IMR-90 (cell line): ENCODE results near the gene FRMPD4. TPM values are rescaled to one million over a fixed set of nuclear protein-coding genes. Genes with fewer than 3 reads are reported as not detected.

ENCODE experiments used
- ATAC-seq: fragments of 200-7000 bp; cut with Tn5 transposase; 2 replicates; pipeline ENCODE4 v1.9.1; 2020; ENCODE audit warnings: low read depth, mild to moderate bottlenecking, moderate library complexity
- BruUV-seq: library from RNA; stranded (reverse); fragments of 400-500 nt; replicated peaks from 2 replicates; lab custom pipeline; 2021; lab: Mats Ljungman, UMichigan
- CTCF ChIA-PET: fragments of 300-600 bp; formaldehyde crosslinking; extraction: SDS; loops from one replicate; lab custom pipeline; 2021; ENCODE audit warnings: antibody characterized with exemption; lab: Yijun Ruan, JAX
- POLR2A ChIA-PET: fragments of 300-600 bp; sonication (Branson Sonifier 250); formaldehyde crosslinking; loops from one replicate; lab custom pipeline; 2022; ENCODE audit warnings: antibody characterized with exemption; ENCODE audit not compliant: unreplicated experiment; lab: Charles Lee
- DNase-seq: peaks from one replicate; pipeline ENCODE4 v3.0.0; 2013
- H2AFZ ChIP-seq: replicated peaks from 2 replicates; pipeline ENCODE3; 2013; ENCODE audit warnings: low read length, mild to moderate bottlenecking; ENCODE audit not compliant: poor library complexity
- H2AK5ac ChIP-seq: 2 replicates; pipeline ENCODE4 v1.6.1; 2013; ENCODE audit warnings: low read depth, low read length, inconsistent platforms
- H2AK9ac ChIP-seq: replicated peaks from 2 replicates; pipeline ENCODE3; 2013; ENCODE audit warnings: mild to moderate bottlenecking, low read depth, low read length, moderate library complexity; ENCODE audit not compliant: poor library complexity
- H2BK120ac ChIP-seq: 2 replicates; pipeline ENCODE4 v1.6.1; 2013; ENCODE audit warnings: low read depth, low read length, inconsistent platforms
- H2BK15ac ChIP-seq: 3 replicates; pipeline ENCODE4 v1.6.1; 2013; ENCODE audit warnings: low read depth, low read length, inconsistent platforms
- H2BK20ac ChIP-seq: 2 replicates; pipeline ENCODE4 v1.6.1; 2013; ENCODE audit warnings: low read depth, mild to moderate bottlenecking, inconsistent platforms, low read length, moderate library complexity
- H2BK5ac ChIP-seq: 2 replicates; pipeline ENCODE4 v1.6.1; 2013; ENCODE audit warnings: mild to moderate bottlenecking, low read depth, low read length, inconsistent platforms; ENCODE audit not compliant: poor library complexity, severe bottlenecking
- H3K14ac ChIP-seq: replicated peaks from 2 replicates; pipeline ENCODE4 v1.6.1; 2013; ENCODE audit warnings: low read depth, low read length, inconsistent platforms
- H3K18ac ChIP-seq: 2 replicates; pipeline ENCODE4 v1.6.1; 2013; ENCODE audit warnings: low read depth, low read length, control low read depth
- H3K23ac ChIP-seq: 2 replicates; pipeline ENCODE4 v1.6.1; 2013; ENCODE audit warnings: low read depth, low read length, inconsistent platforms
- H3K27ac ChIP-seq: 2 replicates; pipeline ENCODE4 v1.5.1; 2013; ENCODE audit warnings: mild to moderate bottlenecking, control low read depth, low read length; ENCODE audit not compliant: insufficient read depth
- H3K27me3 ChIP-seq: 2 replicates; pipeline ENCODE4 v1.6.1; 2013; ENCODE audit warnings: low read length; ENCODE audit not compliant: control insufficient read depth, insufficient read depth
- H3K36me3 ChIP-seq: 2 replicates; pipeline ENCODE4 v1.6.1; 2013; ENCODE audit warnings: low read length, mixed read lengths; ENCODE audit not compliant: control insufficient read depth, insufficient read depth
- H3K4ac ChIP-seq: 2 replicates; pipeline ENCODE4 v1.6.1; 2013; ENCODE audit warnings: low read depth, low read length, inconsistent platforms
- H3K4me1 ChIP-seq: 2 replicates; pipeline ENCODE4 v1.6.1; 2013; ENCODE audit warnings: low read length, mixed read lengths; ENCODE audit not compliant: control insufficient read depth, insufficient read depth
- H3K4me2 ChIP-seq: 2 replicates; pipeline ENCODE4 v1.6.1; 2013; ENCODE audit warnings: low read depth, mild to moderate bottlenecking, control low read depth, low read length, moderate library complexity
- H3K4me3 ChIP-seq: 2 replicates; pipeline ENCODE4 v1.5.1; 2013; ENCODE audit warnings: low read depth, mild to moderate bottlenecking, control low read depth, low read length, moderate library complexity; ENCODE audit not compliant: insufficient read depth
- H3K56ac ChIP-seq: 2 replicates; pipeline ENCODE4 v1.6.1; 2013; ENCODE audit warnings: low read length, inconsistent platforms; ENCODE audit not compliant: insufficient read depth; ENCODE audit errors: extremely low read depth
- H3K79me1 ChIP-seq, 2 experiments: 2 replicates each; pipeline ENCODE4 v1.6.1; 2013; ENCODE audit warnings: low read length in 2 of 2, inconsistent platforms in 1 of 2, low read depth in 1 of 2
- H3K9ac ChIP-seq: 2 replicates; pipeline ENCODE4 v1.6.1; 2013; ENCODE audit warnings: low read depth, low read length, control low read depth
- H3K9me1 ChIP-seq: 2 replicates; pipeline ENCODE4 v1.6.1; 2013; ENCODE audit warnings: low read length, inconsistent platforms; ENCODE audit not compliant: insufficient read depth
- H3K9me3 ChIP-seq: 2 replicates; pipeline ENCODE4 v1.6.1; 2013; ENCODE audit warnings: low read length; ENCODE audit not compliant: control insufficient read depth, insufficient read depth
- H4K20me1 ChIP-seq: 2 replicates; pipeline ENCODE4 v1.6.1; 2013; ENCODE audit warnings: low read length, inconsistent platforms; ENCODE audit not compliant: insufficient read depth
- H4K5ac ChIP-seq: 2 replicates; pipeline ENCODE4 v1.6.1; 2013; ENCODE audit warnings: mild to moderate bottlenecking, low read depth, low read length, control low read depth
- H4K8ac ChIP-seq, 2 experiments: 2 replicates each; pipeline ENCODE4 v1.6.1; 2013; ENCODE audit warnings: low read depth in 2 of 2, low read length in 2 of 2, control low read depth in 1 of 2, inconsistent platforms in 1 of 2
- H4K91ac ChIP-seq: 2 replicates; pipeline ENCODE4 v1.6.1; 2013; ENCODE audit warnings: low read depth, low read length, inconsistent platforms; ENCODE audit not compliant: insufficient read depth
- BHLHE40 ChIP-seq: fragments of 150-350 bp; IDR thresholded peaks from 2 replicates; pipeline ENCODE4 v1.6.1; 2016; ENCODE audit warnings: mild to moderate bottlenecking, low read depth, low read length
- CEBPB ChIP-seq: IDR thresholded peaks from 2 replicates; pipeline ENCODE4 v1.6.1; 2012; ENCODE audit warnings: low read depth, low read length, improper control_type of control experiment
- CHD1 ChIP-seq: IDR thresholded peaks from 2 replicates; pipeline ENCODE4 v1.6.1; 2012; ENCODE audit warnings: low read depth, low read length, improper control_type of control experiment
- CTCF ChIP-seq: conservative IDR thresholded peaks from 2 replicates; pipeline ENCODE4 v1.5.1; 2012; ENCODE audit warnings: mild to moderate bottlenecking, low read depth, low read length, improper control_type of control experiment
- ELK1 ChIP-seq: fragments of 150-350 bp; IDR thresholded peaks from 2 replicates; pipeline ENCODE4 v1.6.1; 2016; ENCODE audit warnings: low read depth, mild to moderate bottlenecking, low read length, moderate library complexity, borderline replicate concordance
- FOS ChIP-seq: fragments of 150-350 bp; IDR thresholded peaks from 2 replicates; pipeline ENCODE4 v1.6.1; 2016; ENCODE audit warnings: low read depth, low read length
- MAFK ChIP-seq: IDR thresholded peaks from 2 replicates; pipeline ENCODE4 v1.6.1; 2012; ENCODE audit warnings: low read depth, low read length, improper control_type of control experiment
- MAZ ChIP-seq: IDR thresholded peaks from 2 replicates; pipeline ENCODE4 v1.6.1; 2012; ENCODE audit warnings: low read depth, mild to moderate bottlenecking, low read length, improper control_type of control experiment, moderate library complexity, borderline replicate concordance
- MXI1 ChIP-seq: IDR thresholded peaks from 2 replicates; pipeline ENCODE4 v1.6.1; 2012; ENCODE audit warnings: low read depth, mild to moderate bottlenecking, low read length, moderate library complexity, borderline replicate concordance
- NFE2L2 ChIP-seq: fragments of 150-350 bp; IDR thresholded peaks from 2 replicates; pipeline ENCODE4 v1.6.1; 2016; ENCODE audit warnings: low read depth, mild to moderate bottlenecking, low read length
- POLR2A ChIP-seq: IDR thresholded peaks from 2 replicates; pipeline ENCODE4 v1.6.1; 2012; ENCODE audit warnings: mild to moderate bottlenecking, low read depth, low read length
- RCOR1 ChIP-seq: IDR thresholded peaks from 2 replicates; pipeline ENCODE4 v1.6.1; 2012; ENCODE audit warnings: mild to moderate bottlenecking, low read length, improper control_type of control experiment; ENCODE audit not compliant: insufficient replicate concordance
- RFX5 ChIP-seq: IDR thresholded peaks from 2 replicates; pipeline ENCODE4 v1.8.0; 2012; ENCODE audit warnings: low read depth, mild to moderate bottlenecking, low read length, moderate library complexity
- SMC3 ChIP-seq: fragments of 150-350 bp; IDR thresholded peaks from 2 replicates; pipeline ENCODE4 v1.6.1; 2016; ENCODE audit warnings: low read depth, mild to moderate bottlenecking, antibody characterized with exemption, low read length, moderate library complexity
- USF2 ChIP-seq: fragments of 150-350 bp; IDR thresholded peaks from 2 replicates; pipeline ENCODE4 v1.6.1; 2017; ENCODE audit warnings: mild to moderate bottlenecking, antibody characterized with exemption, low read length, low read depth
- WGBS, 2 experiments: methylation state at CpG; one replicate each; pipeline versions ENCODE4 v1.1.5 to v1.1.7; 2013; ENCODE audit warnings: missing lambda C conversion rate in 2 of 2; ENCODE audit not compliant: insufficient read length in 1 of 2; ENCODE audit errors: extremely low coverage in 2 of 2; 5-methylcytosine and 5-hydroxymethylcytosine counted together
- dilution Hi-C: fragments of 300-500 bp; cut with HindIII; formaldehyde crosslinking; loops from one replicate; pipeline ENCODE4 v1.14.3; 2018; ENCODE audit warnings: low sequenced_read_pairs; ENCODE audit not compliant: unreplicated experiment
- in situ Hi-C: fragments of 300-500 bp; cut with MboI; formaldehyde crosslinking; loops from 3 replicates; pipeline ENCODE4 v1.14.3; 2019; ENCODE audit warnings: low sequenced_read_pairs, inconsistent platforms, mixed read lengths
- intact Hi-C: fragments of 100-400 bp; cut with micrococcal nuclease; formaldehyde crosslinking; loops from 2 replicates; pipeline ENCODE4 v1.10.0; 2022
- polyA plus RNA-seq, 3 experiments: library from polyadenylated mRNA; depleted of rRNA; stranded (reverse); fragments of >200 nt; gene quantifications; 2 replicates each; pipeline ENCODE4 v1.2.3, GENCODE V29; 2012; ENCODE audit warnings: low replicate concordance in 1 of 3
- total RNA-seq: library from RNA; depleted of rRNA; stranded (reverse); fragments of >200 nt; gene quantifications from 2 replicates; pipeline ENCODE4 v1.2.3, GENCODE V29; 2012

The FRMPD4 gene
- total and polyA plus RNA-seq, 2 of the 4 experiments (the other 2 are of a cell fraction): 0.53 to 1.1 TPM

GRCh38 chrX:12681047-12681446 is 542.8 kb downstream of the FRMPD4 start:
- Histone ChIP-seq H3K18ac (no peak overlapping the region), H2BK20ac (no peak overlapping the region), H3K23ac (no peak overlapping the region), H4K8ac (no peak overlapping the region), H3K4me2 (no peak overlapping the region), H3K27me3 (no peaks in the 10 kb centered on the region), H3K36me3 (no peaks in the 10 kb centered on the region), H2AK5ac (no peak overlapping the region), H4K91ac (no peak overlapping the region), H2BK5ac (no peak overlapping the region), H2BK15ac (no peak overlapping the region), H3K27ac (no peak overlapping the region), H2BK120ac (no peak overlapping the region), H3K9me3 (no peaks in the 10 kb centered on the region), H2AFZ (no peak overlapping the region), H3K9me1 (no peaks in the 10 kb centered on the region), H3K4ac (no peak overlapping the region), H3K79me1 (no peaks in the 10 kb centered on the region), H3K9ac (no peak overlapping the region), H4K20me1 (no peaks in the 10 kb centered on the region), H4K5ac (no peak overlapping the region), H3K4me3 (no peak overlapping the region), H3K56ac (no peak overlapping the region), H3K4me1 (no peaks in the 10 kb centered on the region), H3K14ac (no peak overlapping the region), H2AK9ac (no peak overlapping the region)
- TF ChIP-seq SMC3: no peak
- no peak for TF ChIP-seq CTCF
- TF ChIP-seq NFE2L2: no peak
- TF ChIP-seq FOS: no peak
- no peak for TF ChIP-seq USF2
- no peak for TF ChIP-seq CEBPB
- no peak for TF ChIP-seq ELK1
- TF ChIP-seq RFX5: no peak
- no peak for TF ChIP-seq MXI1
- no peak for TF ChIP-seq CHD1
- TF ChIP-seq RCOR1: no peak
- TF ChIP-seq BHLHE40: no peak
- TF ChIP-seq MAFK: no peak
- no peak for TF ChIP-seq POLR2A
- no peak for TF ChIP-seq MAZ
- dilution Hi-C loops: no loop called here
- ChIA-PET POLR2A (no interaction called here), CTCF (no interaction called here)
- WGBS, 2 experiments: 73% methylated on average over 4 of the region's 7 CpGs; no CpG with 5 or more reads in 1 of the 2 experiments
- no TSS peak for BruUV-seq
- ATAC-seq (no peak), DNase-seq (no peak)
- intact Hi-C loops: no loop called here
- in situ Hi-C loops: no loop called here
